Activated T-helper 17 cell treated with anti-CD3 and anti-CD28 coated beads, Interleukin-2, amount 50 U/mL, for 72 hours (primary cell): ENCODE results near the gene KRTAP10-6. TPM values are rescaled to one million over a fixed set of nuclear protein-coding genes. Genes with fewer than 3 reads are reported as not detected.
"Not testable (repeated sequence)": the region's sequence is repeated elsewhere in the genome, so short reads cannot be mapped to it uniquely, and the experiment has no call there.

ENCODE experiments used
- ATAC-seq: fragments of 150-1000 bp; cut with Tn5 transposase; replicated peaks from 2 replicates; pipeline ENCODE4 v1.10.0; 2021; ENCODE audit warnings: mild to moderate bottlenecking, moderate library complexity
- H3K27ac Mint-ChIP-seq: one replicate; pipeline ENCODE4 v1.8.0; 2022; ENCODE audit warnings: mixed read lengths
- H3K27me3 Mint-ChIP-seq: one replicate; pipeline ENCODE4 v1.8.0; 2022; ENCODE audit warnings: mixed read lengths
- H3K36me3 Mint-ChIP-seq: one replicate; pipeline ENCODE4 v1.8.0; 2022; ENCODE audit warnings: low read depth, mild to moderate bottlenecking, mixed read lengths
- H3K4me1 Mint-ChIP-seq: one replicate; pipeline ENCODE4 v1.8.0; 2022; ENCODE audit warnings: mixed read lengths
- H3K4me3 Mint-ChIP-seq: one replicate; pipeline ENCODE4 v1.8.0; 2022; ENCODE audit warnings: mild to moderate bottlenecking, mixed read lengths
- H3K9me3 Mint-ChIP-seq: one replicate; pipeline ENCODE4 v1.8.0; 2022; ENCODE audit warnings: mixed read lengths
- total RNA-seq, 2 donors: library from RNA; stranded (reverse); gene quantifications; one replicate each; pipeline ENCODE4 v1.2.3, GENCODE V29; 2022

The KRTAP10-6 gene
- total RNA-seq, 2 donors from 2014 or later = not detected

GRCh38 chr21:44569861-44570517, 22.3 kb downstream of the KRTAP10-6 start:
- Mint-ChIP-seq H3K9me3 (no peaks in the 10 kb centered on the region), H3K27me3 (peaks cover 3% of the 10 kb centered on the region), H3K36me3 (no peaks in the 10 kb centered on the region), H3K4me1 (peaks cover 5% of the 10 kb centered on the region), H3K4me3 (no peak overlapping the region), H3K27ac (no peak overlapping the region)
- ATAC-seq = no peak

DNA sequence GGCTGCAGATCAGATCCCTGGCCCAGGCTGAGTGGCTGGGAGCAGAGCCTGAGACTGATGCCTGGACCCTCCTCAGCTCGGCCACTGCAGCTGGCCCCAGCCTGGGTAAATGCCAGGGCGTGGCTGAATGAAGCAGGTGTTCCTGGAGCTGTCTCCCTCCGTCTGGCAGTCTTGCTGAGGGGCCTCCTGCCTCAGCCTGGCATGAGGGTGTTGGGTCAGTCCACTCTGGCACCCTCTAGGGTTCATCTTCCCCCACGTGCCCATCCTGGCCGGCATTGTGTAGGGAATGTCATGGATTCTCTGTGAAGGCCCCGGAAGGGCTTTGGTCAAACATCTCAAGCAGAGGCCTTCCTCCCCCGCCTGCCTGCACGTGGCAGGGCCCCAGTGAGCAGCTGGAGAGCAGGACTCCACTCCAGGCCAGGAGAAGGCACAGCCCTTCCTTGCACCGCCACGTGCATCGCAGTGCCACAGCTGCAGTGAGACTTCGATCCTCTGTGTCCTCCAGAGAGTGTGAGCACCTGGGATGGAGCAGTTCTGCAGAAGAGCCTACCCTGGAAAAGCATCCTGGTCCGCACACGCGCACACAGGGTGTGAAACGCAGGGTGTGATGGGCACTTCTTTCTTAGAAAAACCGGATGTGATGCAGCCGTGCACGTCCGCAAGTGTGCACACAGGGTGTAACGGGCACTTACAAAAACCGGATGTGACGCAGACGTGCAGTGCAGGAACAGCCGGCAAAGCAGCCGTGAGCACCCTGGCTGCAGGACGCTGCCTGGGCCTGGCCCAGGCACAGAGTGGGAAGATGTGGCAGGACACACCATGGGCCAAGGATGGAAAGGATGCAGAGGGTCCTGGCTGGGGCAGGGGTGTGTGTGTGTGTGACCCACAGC, 23.4 kb downstream of the KRTAP10-6 start:
- Mint-ChIP-seq H3K36me3 (no peaks in the 10 kb centered on the region), H3K27me3 (peaks cover 3% of the 10 kb centered on the region), H3K4me1 (peaks cover 11% of the 10 kb centered on the region), H3K27ac (no peak overlapping the region), H3K9me3 (no peaks in the 10 kb centered on the region), H3K4me3 (no peak overlapping the region)
- peak; percentile 18 for ATAC-seq

- Mint-ChIP-seq H3K4me3 (no peak overlapping the region), H3K9me3 (no peaks in the 10 kb centered on the region), H3K36me3 (no peaks in the 10 kb centered on the region), H3K27ac (no peak overlapping the region), H3K4me1 (peaks cover 11% of the 10 kb centered on the region), H3K27me3 (peaks cover 2% of the 10 kb centered on the region)
- no peak for ATAC-seq
Measured at GRCh38 chr21:44568261-44568660, 24.0 kb downstream of the KRTAP10-6 start.

- no peaks in the 10 kb centered on the region for H3K27me3 Mint-ChIP-seq
- H3K27ac Mint-ChIP-seq = no peak overlapping the region
- no peaks in the 10 kb centered on the region for H3K36me3 Mint-ChIP-seq
- no peaks in the 10 kb centered on the region for H3K9me3 Mint-ChIP-seq
- H3K4me1 Mint-ChIP-seq = peaks cover 11% of the 10 kb centered on the region
- ATAC-seq = no peak
- no peak overlapping the region for H3K4me3 Mint-ChIP-seq
Measured at GRCh38 chr21:44567481-44568171, 24.7 kb downstream of the KRTAP10-6 start.

- H3K36me3 Mint-ChIP-seq = no peaks in the 10 kb centered on the region
- H3K27me3 Mint-ChIP-seq = no peaks in the 10 kb centered on the region
- peaks cover 11% of the 10 kb centered on the region for H3K4me1 Mint-ChIP-seq
- no peak overlapping the region for H3K4me3 Mint-ChIP-seq
- H3K27ac Mint-ChIP-seq = no peak overlapping the region
- H3K9me3 Mint-ChIP-seq = no peaks in the 10 kb centered on the region
- ATAC-seq = no peak
Measured at GRCh38 chr21:44566403-44566802, 25.9 kb downstream of the KRTAP10-6 start.

DNA sequence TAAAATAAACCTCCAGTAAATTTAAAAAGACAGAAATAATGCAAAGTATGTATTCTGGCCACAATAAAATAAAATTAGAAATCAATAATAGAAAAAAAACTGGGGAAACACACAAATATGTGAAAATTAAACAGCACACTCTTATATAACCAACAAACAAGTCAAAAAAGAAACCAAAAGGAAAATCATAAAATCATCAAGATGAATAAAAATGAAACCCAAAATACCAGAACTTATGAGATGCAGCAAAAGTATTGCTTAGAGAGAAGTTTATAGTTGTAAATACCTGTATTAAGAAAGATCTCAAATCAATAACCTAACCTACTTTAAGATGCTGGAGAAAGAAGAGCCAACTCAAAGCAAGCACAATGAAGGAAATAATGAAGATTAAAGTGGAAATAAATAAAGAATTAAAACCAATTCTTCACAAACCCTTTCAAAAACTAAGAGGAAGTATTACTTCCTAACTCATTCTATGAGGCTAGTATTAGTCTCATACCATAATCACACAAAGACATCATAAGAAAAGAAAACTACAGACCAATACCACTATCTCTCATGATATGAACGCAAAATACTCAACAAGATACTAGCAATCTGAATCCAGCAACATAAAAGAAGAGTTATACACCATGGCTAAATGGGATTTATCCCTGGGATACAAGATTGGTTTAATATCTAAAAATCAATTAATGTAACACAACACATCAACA, 27.3 kb downstream of the KRTAP10-6 start:
- ATAC-seq = peak; percentile 61
- peak overlapping the region; percentile 33 for H3K4me3 Mint-ChIP-seq

GRCh38 chr21:44564099-44564498, 28.2 kb downstream of the KRTAP10-6 start:
- Mint-ChIP-seq H3K4me1 (peaks cover 11% of the 10 kb centered on the region), H3K4me3 (no peak overlapping the region), H3K27me3 (no peaks in the 10 kb centered on the region), H3K36me3 (no peaks in the 10 kb centered on the region), H3K9me3 (peaks cover 5% of the 10 kb centered on the region), H3K27ac (peak overlapping the region; percentile 74)
- ATAC-seq = no peak

More for the DNA sequence above, 27.3 kb downstream of the KRTAP10-6 start:
- Mint-ChIP-seq H3K27ac (peak overlapping the region; percentile 74), H3K9me3 (peaks cover 5% of the 10 kb centered on the region), H3K4me1 (peaks cover 11% of the 10 kb centered on the region), H3K27me3 (no peaks in the 10 kb centered on the region), H3K36me3 (no peaks in the 10 kb centered on the region)

DNA sequence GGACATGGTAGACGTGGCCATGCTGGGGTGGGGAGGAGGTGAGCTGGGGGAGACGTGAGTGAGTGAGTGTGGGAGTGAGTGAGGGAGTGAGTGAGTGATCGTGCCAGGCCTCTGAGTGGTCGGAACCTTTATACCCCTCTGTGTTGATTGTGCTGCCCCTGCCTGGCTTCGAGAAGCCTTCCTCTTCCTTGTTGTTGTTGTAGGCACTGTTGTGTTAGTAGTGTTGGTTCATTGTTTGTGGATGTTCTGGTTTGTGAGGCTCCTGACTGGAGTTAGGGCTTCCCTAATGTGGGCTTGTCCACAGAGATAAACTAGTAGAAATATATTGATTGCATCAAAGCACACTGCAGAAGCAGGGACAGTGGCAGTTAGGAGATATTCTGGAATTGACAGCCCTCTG, 33.6 kb downstream of the KRTAP10-6 start, which contains the start of gene KRTAP10-3:
TSS of gene KRTAP10-3 (minus strand) at position 101 of the 400 bp plus-strand sequence. CDS start at position 21, 80 bp downstream.
- no peak within 1 kb of the TSS for H3K4me3 Mint-ChIP-seq
- H3K9me3 Mint-ChIP-seq = peaks cover 5% of the 10 kb centered on the region
- peaks cover 4% of the 10 kb centered on the region for H3K27me3 Mint-ChIP-seq
- H3K27ac Mint-ChIP-seq = no peak within 1 kb of the TSS
- no peaks in the 10 kb centered on the region for H3K36me3 Mint-ChIP-seq
- H3K4me1 Mint-ChIP-seq = no peaks in the 10 kb centered on the region
- no peak for ATAC-seq

- not testable (repeated sequence) for H3K9me3 Mint-ChIP-seq
Measured at GRCh38 chr21:44558329-44558675, 34.0 kb downstream of the KRTAP10-6 start.

GRCh38 chr21:44557491-44558328, 34.6 kb downstream of the KRTAP10-6 start:
- Mint-ChIP-seq H3K9me3 (peaks cover 10% of the 10 kb centered on the region), H3K27ac (no peak overlapping the region), H3K4me1 (no peaks in the 10 kb centered on the region), H3K4me3 (no peak overlapping the region), H3K27me3 (peaks cover 4% of the 10 kb centered on the region), H3K36me3 (no peaks in the 10 kb centered on the region)
- no peak for ATAC-seq

More at GRCh38 chr21:44558329-44558675, 34.0 kb downstream of the KRTAP10-6 start:
- not testable (repeated sequence) for ATAC-seq, H3K27ac Mint-ChIP-seq, H3K27me3 Mint-ChIP-seq, H3K36me3 Mint-ChIP-seq, H3K4me3 Mint-ChIP-seq, H3K4me1 Mint-ChIP-seq

DNA sequence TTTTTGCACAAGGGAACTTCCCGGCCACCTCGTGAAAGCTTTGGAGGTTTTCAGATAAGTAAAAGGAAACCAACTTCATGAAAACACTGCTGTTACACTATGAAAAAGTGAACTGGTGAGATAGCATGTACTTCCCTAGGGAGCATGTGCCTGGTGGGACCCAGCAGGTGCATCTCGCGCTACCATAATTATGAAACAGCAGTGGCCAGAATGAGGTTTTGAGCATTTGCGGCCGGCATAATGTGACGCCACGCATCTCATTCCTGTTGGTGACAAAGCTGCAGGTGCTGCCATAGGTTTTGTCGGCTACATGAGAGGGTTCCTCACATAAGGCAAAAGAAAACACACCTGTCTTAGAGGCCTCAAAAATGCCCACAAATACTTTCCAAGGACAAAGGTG, 35.4 kb downstream of the KRTAP10-6 start:
- Mint-ChIP-seq H3K27ac (no peak overlapping the region), H3K4me3 (no peak overlapping the region), H3K27me3 (peaks cover 4% of the 10 kb centered on the region), H3K36me3 (no peaks in the 10 kb centered on the region), H3K9me3 (peaks cover 10% of the 10 kb centered on the region), H3K4me1 (no peaks in the 10 kb centered on the region)
- ATAC-seq = no peak

DNA sequence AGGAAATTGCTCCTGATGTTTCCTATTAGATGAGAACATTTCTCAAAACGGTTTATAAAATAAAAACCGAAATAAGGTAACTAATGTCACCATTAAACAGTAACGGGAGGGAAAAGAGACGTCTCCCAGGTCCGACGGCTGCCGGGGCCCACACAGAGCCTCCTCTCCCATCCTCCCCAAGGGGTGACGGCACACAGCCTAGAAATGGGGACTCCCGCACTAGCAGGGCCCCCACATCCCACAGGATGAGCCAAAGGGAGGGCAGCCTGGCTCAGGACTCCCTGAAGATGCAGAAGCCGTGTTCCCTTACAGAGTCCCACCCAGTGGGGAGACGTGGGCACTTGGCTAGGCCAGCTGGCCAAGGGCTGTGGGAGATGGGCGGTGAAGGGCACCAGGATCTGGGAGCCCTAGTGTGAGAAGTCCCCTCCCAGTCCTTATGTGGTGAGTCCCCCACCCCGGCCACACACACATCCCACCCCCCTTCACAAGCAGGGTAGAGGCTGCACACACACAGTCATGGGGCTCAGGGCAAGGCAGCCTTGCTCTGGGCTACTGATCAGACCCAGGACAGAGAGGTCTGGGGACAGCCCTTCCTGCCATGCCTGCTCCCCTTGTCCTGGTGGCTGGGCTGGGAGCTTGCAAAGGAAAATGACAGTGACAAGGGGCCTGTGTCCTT, 37.0 kb downstream of the KRTAP10-6 start:
- peaks cover 4% of the 10 kb centered on the region for H3K9me3 Mint-ChIP-seq
- H3K4me3 Mint-ChIP-seq = no peak overlapping the region
- H3K4me1 Mint-ChIP-seq = no peaks in the 10 kb centered on the region
- peaks cover 4% of the 10 kb centered on the region for H3K27me3 Mint-ChIP-seq
- no peaks in the 10 kb centered on the region for H3K36me3 Mint-ChIP-seq
- no peak for ATAC-seq
- H3K27ac Mint-ChIP-seq = no peak overlapping the region

DNA sequence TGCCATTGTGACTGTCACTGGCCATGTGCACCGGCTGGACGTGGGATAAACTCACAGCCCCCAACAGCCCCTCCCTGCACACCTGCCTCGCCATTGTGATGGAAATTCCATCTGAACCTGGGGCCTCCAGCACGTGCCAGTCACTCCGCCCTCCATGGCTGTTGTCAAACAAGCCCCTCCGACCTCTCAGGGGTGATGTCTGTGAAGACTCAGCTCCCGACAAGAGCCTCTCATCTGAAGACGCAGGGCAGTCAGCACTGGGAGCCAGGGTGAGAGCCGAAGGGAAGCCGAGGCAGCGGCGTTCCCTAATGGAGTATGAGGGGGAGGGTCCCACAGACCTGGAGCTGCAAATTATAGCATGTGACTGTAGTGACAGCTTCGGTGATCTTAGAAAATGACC, 39.6 kb downstream of the KRTAP10-6 start:
- Mint-ChIP-seq H3K27me3 (peaks cover 4% of the 10 kb centered on the region), H3K36me3 (no peaks in the 10 kb centered on the region), H3K9me3 (peaks cover 6% of the 10 kb centered on the region), H3K4me1 (peaks cover 3% of the 10 kb centered on the region), H3K4me3 (no peak overlapping the region), H3K27ac (no peak overlapping the region)
- no peak for ATAC-seq
